Esophagus mucosa (tissue), 1 donor: ENCODE data around the gene VPS18. TPM values are rescaled to one million over a fixed set of nuclear protein-coding genes. Genes with fewer than 3 reads are reported as not detected.

Experiments
- ATAC-seq: fragments of 200-7000 bp; cut with Tn5 transposase; one replicate; pipeline ENCODE4 v1.9.1; 2020
- total RNA-seq: library from RNA; stranded (reverse); gene quantifications from one replicate; pipeline ENCODE4 v1.2.4, GENCODE V29; 2023
- donor health status: DM: yes; HTN: yes; CAD: no.

VPS18 gene
- total RNA-seq, 1 donor from 2014 or later = 10.9 TPM

- ATAC-seq = no peak
Measured at GRCh38 chr15:40925495-40925862, 31.2 kb downstream of the VPS18 start.

GRCh38 chr15:40925863-40926658 is 31.8 kb downstream of the VPS18 start:
- peak; percentile 20 for ATAC-seq

DNA sequence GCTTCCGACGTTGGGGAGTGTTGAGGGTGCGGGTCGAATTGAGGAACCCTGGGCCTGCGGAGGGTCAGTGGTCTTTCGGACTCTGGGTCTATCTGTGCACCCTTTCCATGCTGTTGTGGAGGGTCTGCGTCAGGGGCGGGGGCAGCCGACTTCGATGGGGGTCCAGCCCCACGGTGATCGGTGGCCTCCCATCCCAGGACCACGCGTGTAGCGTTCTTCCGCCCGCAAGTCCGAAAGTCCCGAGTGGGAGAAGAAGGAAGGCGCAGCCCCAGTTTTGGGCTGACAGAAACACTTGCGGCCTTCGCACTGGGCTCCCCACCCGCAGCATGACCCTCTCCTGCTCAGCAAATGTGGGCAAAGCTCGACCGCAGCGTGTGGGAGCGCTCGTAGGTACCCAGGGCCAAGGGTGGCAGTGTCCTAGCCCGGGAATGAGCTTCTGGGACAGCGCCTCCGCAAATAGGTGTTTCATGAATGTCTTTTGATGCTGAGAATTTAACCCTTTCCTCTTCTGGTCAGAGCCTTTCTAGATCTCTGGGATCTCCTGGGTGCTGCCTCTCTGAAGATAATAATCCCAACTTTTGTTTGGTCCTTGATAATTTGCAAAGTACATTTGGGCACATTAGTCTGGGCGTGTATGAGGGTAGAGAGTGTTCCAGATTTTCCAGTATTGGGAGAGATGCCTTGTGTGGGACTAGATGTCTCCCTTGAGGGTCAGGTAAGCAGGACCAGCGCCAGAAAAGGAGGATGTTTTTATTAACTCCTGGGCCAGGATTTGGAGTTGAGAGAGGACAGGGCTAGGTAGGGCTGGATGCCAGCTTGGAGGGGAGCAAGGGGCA is 32.6 kb downstream of the VPS18 start:
- ATAC-seq = no peak

DNA sequence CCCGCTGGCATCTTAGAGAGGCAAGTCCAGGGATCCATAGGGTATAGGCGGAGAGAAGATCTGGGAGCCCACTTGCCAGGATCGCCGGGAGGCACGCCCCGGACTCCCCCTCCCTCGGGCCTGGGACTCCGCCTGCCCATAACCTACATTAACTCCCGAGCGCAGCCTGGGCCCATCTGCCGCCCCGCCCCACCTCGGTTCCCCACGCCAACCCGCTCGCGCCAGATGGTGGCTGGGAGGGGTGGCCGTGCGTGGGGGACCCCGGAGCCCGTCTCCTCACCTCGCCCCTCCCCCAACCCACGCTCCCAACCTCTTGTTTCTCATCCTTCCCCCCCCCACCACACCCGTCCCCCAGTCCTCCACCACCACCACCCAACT is 33.2 kb downstream of the VPS18 start:
- ATAC-seq = no peak

GRCh38 chr15:40927873-40928806 is 33.9 kb downstream of the VPS18 start:
- peak; percentile 2 for ATAC-seq

- peak; percentile 70 for ATAC-seq
Measured at GRCh38 chr15:40928821-40929659, 34.8 kb downstream of the VPS18 start, which contains the start of gene DLL4. TSS of gene DLL4 (plus strand) at chr15:40929340. CDS start at chr15:40929669, 329 bp downstream.

GRCh38 chr15:40929660-40930429 is 35.6 kb downstream of the VPS18 start:
- ATAC-seq = no peak

- peak; percentile 11 for ATAC-seq
Measured at GRCh38 chr15:40930430-40931299, 36.4 kb downstream of the VPS18 start.

- ATAC-seq = no peak
Measured at GRCh38 chr15:40931300-40932142, 37.3 kb downstream of the VPS18 start.

DNA sequence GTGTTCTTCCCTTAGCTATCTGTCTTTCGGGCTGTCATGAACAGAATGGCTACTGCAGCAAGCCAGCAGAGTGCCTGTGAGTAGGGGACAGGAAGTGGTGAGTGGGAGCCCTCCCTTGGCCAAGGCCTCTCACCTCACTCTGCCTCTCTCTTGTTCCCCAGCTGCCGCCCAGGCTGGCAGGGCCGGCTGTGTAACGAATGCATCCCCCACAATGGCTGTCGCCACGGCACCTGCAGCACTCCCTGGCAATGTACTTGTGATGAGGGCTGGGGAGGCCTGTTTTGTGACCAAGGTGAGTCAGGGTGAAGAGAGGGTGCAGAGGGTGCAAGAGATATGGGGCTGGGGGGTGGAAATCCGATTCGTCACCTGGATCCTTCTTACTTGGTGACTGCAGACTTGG is 37.9 kb downstream of the VPS18 start:
- no peak for ATAC-seq

GRCh38 chr15:40932649-40933516 is 38.6 kb downstream of the VPS18 start:
- no peak for ATAC-seq

- ATAC-seq = no peak
Measured at GRCh38 chr15:40933517-40933902, 39.3 kb downstream of the VPS18 start.

DNA sequence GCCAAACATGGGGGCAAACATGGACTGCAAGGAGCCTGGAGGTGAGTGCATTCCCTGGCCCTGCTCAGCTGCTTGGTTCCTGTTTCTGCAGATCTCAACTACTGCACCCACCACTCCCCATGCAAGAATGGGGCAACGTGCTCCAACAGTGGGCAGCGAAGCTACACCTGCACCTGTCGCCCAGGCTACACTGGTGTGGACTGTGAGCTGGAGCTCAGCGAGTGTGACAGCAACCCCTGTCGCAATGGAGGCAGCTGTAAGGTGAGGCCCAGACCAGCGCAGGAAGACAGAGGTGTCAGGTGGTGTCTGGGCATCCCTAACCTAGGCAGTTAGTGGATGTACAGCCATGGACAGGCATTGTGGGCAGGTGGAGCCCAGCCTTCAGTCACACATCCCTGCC is 40.2 kb downstream of the VPS18 start:
- ATAC-seq = no peak

- no peak for ATAC-seq
Measured at GRCh38 chr15:40936234-40936708, 42.0 kb downstream of the VPS18 start.

DNA sequence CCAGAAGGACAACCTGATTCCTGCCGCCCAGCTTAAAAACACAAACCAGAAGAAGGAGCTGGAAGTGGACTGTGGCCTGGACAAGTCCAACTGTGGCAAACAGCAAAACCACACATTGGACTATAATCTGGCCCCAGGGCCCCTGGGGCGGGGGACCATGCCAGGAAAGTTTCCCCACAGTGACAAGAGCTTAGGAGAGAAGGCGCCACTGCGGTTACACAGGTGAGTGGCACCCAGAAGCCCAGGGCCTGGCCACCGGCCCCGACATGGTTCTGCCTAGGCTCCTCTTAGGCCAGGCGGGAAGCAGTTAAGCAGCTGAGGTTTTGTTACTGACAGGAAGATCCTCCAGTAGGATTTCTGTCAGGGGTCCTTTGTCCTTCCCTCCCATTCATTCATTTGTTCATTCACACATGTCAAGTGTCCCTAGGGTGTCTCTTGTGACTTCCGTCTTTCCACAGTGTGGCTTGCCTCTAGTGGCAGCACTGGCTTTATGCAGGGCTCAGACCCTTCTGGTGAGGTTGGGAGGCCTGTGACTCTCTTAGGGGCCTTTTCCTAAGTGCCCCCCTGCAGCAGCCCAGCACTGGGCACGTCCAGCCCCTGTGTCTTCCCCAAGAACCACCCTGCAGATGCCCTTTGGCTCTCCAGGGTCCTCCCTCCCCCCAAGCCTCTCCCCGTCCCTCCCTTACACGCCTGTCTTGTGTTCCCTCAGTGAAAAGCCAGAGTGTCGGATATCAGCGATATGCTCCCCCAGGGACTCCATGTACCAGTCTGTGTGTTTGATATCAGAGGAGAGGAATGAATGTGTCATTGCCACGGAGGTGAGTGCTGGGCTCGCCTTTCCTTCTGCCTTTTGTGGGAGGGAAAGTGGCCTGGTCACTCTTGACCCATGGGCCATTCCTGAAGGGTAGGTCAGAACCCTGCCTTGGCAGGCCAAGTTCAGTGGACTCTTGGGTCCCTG is 42.7 kb downstream of the VPS18 start:
- no peak for ATAC-seq

DNA sequence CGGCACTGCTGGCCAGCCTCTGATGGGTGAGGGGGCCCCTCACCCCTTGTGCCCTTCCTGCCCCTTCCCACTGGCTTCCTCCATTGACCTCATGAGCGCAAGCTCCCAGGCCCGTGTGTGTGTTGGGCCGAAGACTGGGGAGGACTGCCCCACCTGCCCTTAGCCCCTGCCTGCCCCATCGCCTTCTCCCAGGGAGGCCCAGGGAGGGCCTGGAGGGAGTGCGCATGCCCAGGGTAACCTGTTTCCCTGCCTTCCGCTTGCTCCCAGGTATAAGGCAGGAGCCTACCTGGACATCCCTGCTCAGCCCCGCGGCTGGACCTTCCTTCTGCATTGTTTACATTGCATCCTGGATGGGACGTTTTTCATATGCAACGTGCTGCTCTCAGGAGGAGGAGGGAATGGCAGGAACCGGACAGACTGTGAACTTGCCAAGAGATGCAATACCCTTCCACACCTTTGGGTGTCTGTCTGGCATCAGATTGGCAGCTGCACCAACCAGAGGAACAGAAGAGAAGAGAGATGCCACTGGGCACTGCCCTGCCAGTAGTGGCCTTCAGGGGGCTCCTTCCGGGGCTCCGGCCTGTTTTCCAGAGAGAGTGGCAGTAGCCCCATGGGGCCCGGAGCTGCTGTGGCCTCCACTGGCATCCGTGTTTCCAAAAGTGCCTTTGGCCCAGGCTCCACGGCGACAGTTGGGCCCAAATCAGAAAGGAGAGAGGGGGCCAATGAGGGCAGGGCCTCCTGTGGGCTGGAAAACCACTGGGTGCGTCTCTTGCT is 43.7 kb downstream of the VPS18 start:
- ATAC-seq = peak; percentile 48
